Measurements from ENCODE around the gene HACE1.

HACE1 gene

GRCh38 chr6:104730450-104730849, 129.3 kb downstream of the HACE1 start:
- no peak for DNase-seq (ENCODE audit: low spot score)

GRCh38 chr6:104729433-104729832, 130.3 kb downstream of the HACE1 start:
- no peak for DNase-seq (ENCODE audit: low spot score)

- no peak for DNase-seq (ENCODE audit: low spot score)
These were observed 131.3 kb downstream of the HACE1 start for GRCh38 chr6:104728448-104728847.

- no peak for DNase-seq (ENCODE audit: low spot score)
These were observed 141.0 kb downstream of the HACE1 start for GRCh38 chr6:104718672-104719071.

- no peak for DNase-seq (ENCODE audit: low spot score)
These were observed 142.9 kb downstream of the HACE1 start for GRCh38 chr6:104716858-104717257.

GRCh38 chr6:104714796-104715195, 144.9 kb downstream of the HACE1 start:
- no peak for DNase-seq (ENCODE audit: low spot score)

GRCh38 chr6:104713982-104714381, 145.7 kb downstream of the HACE1 start:
- no peak for DNase-seq (ENCODE audit: low spot score)

GRCh38 chr6:104711371-104711770, 148.3 kb downstream of the HACE1 start:
- no peak for DNase-seq (ENCODE audit: low spot score)

- no peak for DNase-seq (ENCODE audit: low spot score)
These were observed 149.0 kb downstream of the HACE1 start for GRCh38 chr6:104710543-104711335.

GRCh38 chr6:104705916-104706442, 153.7 kb downstream of the HACE1 start:
- DNase-seq (ENCODE audit: low spot score), result no peak

- DNase-seq (ENCODE audit: low spot score), result no peak
These were observed 154.5 kb downstream of the HACE1 start for GRCh38 chr6:104705095-104705707.

GRCh38 chr6:104704191-104704590, 155.5 kb downstream of the HACE1 start:
- DNase-seq (ENCODE audit: low spot score), result no peak

- DNase-seq (ENCODE audit: low spot score), result no peak
These were observed 157.4 kb downstream of the HACE1 start for GRCh38 chr6:104702126-104702841.

GRCh38 chr6:104700371-104701185, 159.1 kb downstream of the HACE1 start:
- no peak for DNase-seq (ENCODE audit: low spot score)

- DNase-seq (ENCODE audit: low spot score), result no peak
These were observed 160.0 kb downstream of the HACE1 start for GRCh38 chr6:104699593-104700329.

GRCh38 chr6:104698979-104699378, 160.7 kb downstream of the HACE1 start:
- DNase-seq (ENCODE audit: low spot score), result no peak

- DNase-seq (ENCODE audit: low spot score), result no peak
These were observed 167.7 kb downstream of the HACE1 start for GRCh38 chr6:104692008-104692407.

- no peak for DNase-seq (ENCODE audit: low spot score)
These were observed 170.0 kb downstream of the HACE1 start for GRCh38 chr6:104689551-104690205.

- DNase-seq (ENCODE audit: low spot score), result no peak
These were observed 171.3 kb downstream of the HACE1 start for GRCh38 chr6:104688283-104688969.

- DNase-seq (ENCODE audit: low spot score), result no peak
These were observed 173.1 kb downstream of the HACE1 start for GRCh38 chr6:104686550-104687175.

Measured in hematopoietic multipotent progenitor cell treated with erythropoietin and hydrocortisone succinate and interleukin-3 and kit ligand, for 15 days (in vitro differentiated cells).